HepG2 (cell line): ENCODE results near the gene RNASE2. TPM values are rescaled to one million over a fixed set of nuclear protein-coding genes. Genes with fewer than 3 reads are reported as not detected.

Source experiments
- ATAC-seq: fragments of 200-7000 bp; cut with Tn5 transposase; 3 replicates; pipeline ENCODE4 v1.9.1; 2020; ENCODE audit warnings: mild to moderate bottlenecking, moderate library complexity
- BruUV-seq: library from RNA; stranded (reverse); fragments of 400-500 nt; replicated peaks from 2 replicates; lab custom pipeline; 2021; lab: Mats Ljungman, UMichigan
- CTCF ChIA-PET: fragments of 300-600 bp; formaldehyde crosslinking; extraction: SDS; loops from one replicate; lab custom pipeline; 2021; ENCODE audit warnings: low total read pairs, inconsistent platforms, low intra/inter-chr PET ratio; lab: Yijun Ruan, JAX
- POLR2A ChIA-PET: fragments of 350-600 bp; sonication (Branson Sonifier 250); formaldehyde crosslinking; loops from one replicate; lab custom pipeline; 2020; ENCODE audit warnings: antibody characterized with exemption, inconsistent platforms; lab: Yijun Ruan, JAX
- DNase-seq: peaks from one replicate; pipeline ENCODE4 v3.0.0-alpha.2; 2015; ENCODE audit warnings: low spot score
- FAIRE-seq: peaks from 3 replicates; lab custom pipeline; 2011; peaks lifted over from hg19 to GRCh38; lab: Jason Lieb, UNC
- H2AFZ ChIP-seq: one replicate; pipeline ENCODE4 v1.6.1; 2011; ENCODE audit warnings: low read length, inconsistent platforms
- H3K27ac ChIP-seq: fragments of 300-600 bp; 3 replicates; pipeline ENCODE4 v1.8.0; 2011; ENCODE audit warnings: mixed run types, mild to moderate bottlenecking, mixed read lengths, low read length, inconsistent platforms; ENCODE audit not compliant: insufficient read depth; ENCODE audit errors: extremely low read length
- H3K27me3 ChIP-seq, 2 experiments: fragments of 200-600 bp in 1 of 2; 2 replicates in 1 of 2; 3 replicates in 1 of 2; pipeline versions ENCODE4 v1.6.0 to v1.8.0; 2011; ENCODE audit warnings: low read length in 2 of 2, mild to moderate bottlenecking in 2 of 2, moderate library complexity in 2 of 2, inconsistent platforms in 1 of 2; ENCODE audit not compliant: insufficient read depth in 2 of 2, control insufficient read depth in 1 of 2
- H3K36me3 ChIP-seq, 2 experiments: fragments of 200-600 bp in 1 of 2; replicated peaks in 1 of 2; 2 replicates in 1 of 2; 3 replicates in 1 of 2; pipeline versions ENCODE4 v1.5.1 to v1.8.0; 2011; ENCODE audit warnings: low read length in 2 of 2, inconsistent platforms in 1 of 2; ENCODE audit not compliant: insufficient read depth in 2 of 2, control insufficient read depth in 1 of 2
- H3K4me1 ChIP-seq: 2 replicates; pipeline ENCODE4 v1.5.1; 2012; ENCODE audit warnings: low read length, inconsistent platforms; ENCODE audit not compliant: insufficient read depth
- H3K4me2 ChIP-seq: 2 replicates; pipeline ENCODE4 v1.6.0; 2011; ENCODE audit warnings: low read depth, low read length, inconsistent platforms
- H3K4me3 ChIP-seq, 3 experiments: fragments of 200-600 bp in 1 of 3; sonication (generic), shearing (Covaris generic) in 1 of 3; replicated peaks in 1 of 3; 2 replicates each; pipeline ENCODE4 v1.5.1; 2011 to 2016; ENCODE audit warnings: low read length in 3 of 3, inconsistent platforms in 2 of 3, low read depth in 2 of 3, mild to moderate bottlenecking in 2 of 3, control low read depth in 1 of 3, mixed read lengths in 1 of 3; ENCODE audit not compliant: insufficient read depth in 1 of 3
- H3K79me2 ChIP-seq: one replicate; pipeline ENCODE4 v1.6.1; 2011; ENCODE audit warnings: low read length, inconsistent platforms; ENCODE audit not compliant: insufficient read depth
- H3K9ac ChIP-seq: 2 replicates; pipeline ENCODE4 v1.6.0; 2011; ENCODE audit warnings: mild to moderate bottlenecking, low read depth, low read length, inconsistent platforms; ENCODE audit not compliant: insufficient read depth
- H3K9me3 ChIP-seq: 2 replicates; pipeline ENCODE4 v1.5.1; 2012; ENCODE audit warnings: mild to moderate bottlenecking, low read length
- H4K20me1 ChIP-seq: 2 replicates; pipeline ENCODE4 v1.6.0; 2011; ENCODE audit warnings: inconsistent platforms, mild to moderate bottlenecking, low read length, moderate library complexity; ENCODE audit not compliant: insufficient read depth
- HNRNPLL ChIP-seq: fragments of 200-400 bp; formaldehyde crosslinking; IDR thresholded peaks from 2 replicates; pipeline ENCODE4 v1.6.1; 2017; ENCODE audit warnings: mild to moderate bottlenecking, low read depth, low read length; ENCODE audit not compliant: poor library complexity, severe bottlenecking
- MBNL3 ChIP-seq: fragments of 250-450 bp; sonication (Bioruptor Pico); conservative IDR thresholded peaks from 2 replicates; pipeline ENCODE4 v1.8.0; 2022; ENCODE audit warnings: mild to moderate bottlenecking, inconsistent platforms
- NBN ChIP-seq: fragments of 450-650 bp; conservative IDR thresholded peaks from 2 replicates; pipeline ENCODE4 v1.6.1; 2017
- NFE2L1 ChIP-seq: sonication (generic); formaldehyde crosslinking; IDR thresholded peaks from 2 replicates; pipeline ENCODE4 v1.4.0; 2020; ENCODE audit warnings: missing genetic modification reagents, mild to moderate bottlenecking, borderline replicate concordance
- NR2F1 ChIP-seq, 2 experiments: fragments of 450-650 bp in 1 of 2; formaldehyde crosslinking in 1 of 2; IDR thresholded peaks; 2 replicates each; pipeline versions ENCODE4 v1.5.0 to v1.6.1; 2016 to 2020; ENCODE audit warnings: mild to moderate bottlenecking in 1 of 2, missing compliant biosample characterization in 1 of 2, missing genetic modification reagents in 1 of 2, moderate library complexity in 1 of 2
- PAXIP1 ChIP-seq: sonication (generic); formaldehyde crosslinking; conservative IDR thresholded peaks from 2 replicates; pipeline ENCODE4 v1.4.0; 2020; ENCODE audit warnings: mild to moderate bottlenecking, missing genetic modification reagents, moderate library complexity
- SNAPC5 ChIP-seq: sonication (generic); formaldehyde crosslinking; IDR thresholded peaks from 2 replicates; pipeline ENCODE4 v1.8.1; 2023; ENCODE audit warnings: mild to moderate bottlenecking, missing genetic modification reagents, borderline replicate concordance
- ZMAT5 ChIP-seq: sonication (generic); formaldehyde crosslinking; IDR thresholded peaks from 2 replicates; pipeline ENCODE4 v1.5.0; 2020; ENCODE audit warnings: mild to moderate bottlenecking, low read depth, missing genetic modification reagents, borderline replicate concordance
- ZNF44 ChIP-seq: sonication (generic); formaldehyde crosslinking; IDR thresholded peaks from 2 replicates; pipeline ENCODE4 v1.5.1; 2020; ENCODE audit warnings: mild to moderate bottlenecking, missing genetic modification reagents
- ZNF557 ChIP-seq: sonication (generic); formaldehyde crosslinking; IDR thresholded peaks from 2 replicates; pipeline ENCODE4 v1.4.0; 2020; ENCODE audit warnings: missing genetic modification reagents
- ZNF776 ChIP-seq: sonication (generic); formaldehyde crosslinking; IDR thresholded peaks from 2 replicates; pipeline ENCODE4 v1.4.0; 2020; ENCODE audit warnings: mild to moderate bottlenecking, missing genetic modification reagents
- ZNF839 ChIP-seq: sonication (generic); formaldehyde crosslinking; IDR thresholded peaks from 2 replicates; pipeline ENCODE4 v1.4.0; 2020; ENCODE audit warnings: missing genetic modification reagents, mild to moderate bottlenecking, borderline replicate concordance
- WGBS: methylation state at CpG from one replicate; pipeline ENCODE4 v1.1.6; 2017; ENCODE audit warnings: low lambda C conversion rate; 5-methylcytosine and 5-hydroxymethylcytosine counted together
- in situ Hi-C: cut with HindIII; loops from 2 replicates; pipeline ENCODE4 v1.10.0; 2017; ENCODE audit warnings: low pct_unique_long_range_greater_than_20kb; ENCODE audit not compliant: extremely low pct_ligation_motif_present
- intact Hi-C: fragments of 100-400 bp; cut with micrococcal nuclease; formaldehyde crosslinking; loops from one replicate; pipeline ENCODE4 v1.10.0; 2022; ENCODE audit not compliant: unreplicated experiment
- polyA plus RNA-seq, 8 experiments: library from polyadenylated mRNA; depleted of rRNA in 3 of 8; stranded (reverse) in 7 of 8; unstranded in 1 of 8; fragments of >200 nt; fragmentation: Illumina TruSeq in 4 of 8; extraction: Trizol in 4 of 8; gene quantifications; 2 replicates each; pipeline versions ENCODE4 v1.2.1 to v1.2.3, GENCODE V29; 2011 to 2016; ENCODE audit warnings: low read depth in 4 of 8, missing spikeins in 1 of 8, mixed read lengths in 1 of 8; ENCODE audit not compliant: insufficient read depth in 1 of 8
- total RNA-seq, 5 experiments: library from RNA; depleted of rRNA; stranded (reverse); fragments of >200 nt; fragmentation: Illumina TruSeq; extraction: Trizol; gene quantifications; 2 replicates each; pipeline ENCODE4 v1.2.3, GENCODE V29; 2016; ENCODE audit warnings: low read depth in 1 of 5

The RNASE2 gene
- total and polyA plus RNA-seq, 2 of the 13 experiments (the other 11 are each of a cell fraction or from before 2014, with no cell fraction given), result 0.69 TPM; not detected in 1

GRCh38 chr14:20954736-20955537, at the start of gene RNASE2 (continued):
- peak; percentile 59 for TF ChIP-seq PAXIP1 (CRISPR knock-in tag)
- TF ChIP-seq, all 625 proteins: peak for 24; not testable (repeated sequence) for 601

- Histone ChIP-seq H3K4me1 (no peaks in the 10 kb centered on the region), H3K27me3 (no peaks in the 10 kb centered on the region), H3K79me2 (no peaks in the 10 kb centered on the region), H3K9ac (no peak overlapping the region), H3K4me2 (no peak overlapping the region), H2AFZ (no peak overlapping the region), H3K9me3 (no peaks in the 10 kb centered on the region), H3K27ac (no peak overlapping the region), H3K36me3 (no peaks in the 10 kb centered on the region), H3K4me3 (no peak overlapping the region), H4K20me1 (no peaks in the 10 kb centered on the region)
- FAIRE-seq (no peak), ATAC-seq (no peak), DNase-seq (no peak)
- TF ChIP-seq ZMAT5 (CRISPR knock-in tag), result no peak
- no peak for TF ChIP-seq SNAPC5 (CRISPR knock-in tag)
- no peak for TF ChIP-seq ZNF44 (CRISPR knock-in tag)
- TF ChIP-seq HNRNPLL, result no peak
- no peak for TF ChIP-seq ZNF776 (CRISPR knock-in tag)
- TF ChIP-seq NFE2L1 (CRISPR knock-in tag), result no peak
- TF ChIP-seq NBN, result no peak
- TF ChIP-seq NR2F1 (CRISPR knock-in tag; IDR thresholded peaks at IDR 0.05), result no peak
- TF ChIP-seq ZNF839 (CRISPR knock-in tag), result no peak
- no peak for TF ChIP-seq ZNF557 (CRISPR knock-in tag)
- TF ChIP-seq MBNL3, result no peak
- CTCF ChIA-PET, result no interaction called here
- intact Hi-C loops, result no loop called here
- in situ Hi-C loops, result no loop called here
- 52% methylated on average over 2 of the region's 2 CpGs for WGBS
- no TSS peak for BruUV-seq
- POLR2A ChIA-PET, result no interaction called here
Observed at GRCh38 chr14:20905676-20906075, 49.6 kb upstream of the RNASE2 start.
